Measurements from ENCODE around the gene JCHAIN. TPM values are rescaled to one million over a fixed set of nuclear protein-coding genes. Genes with fewer than 3 reads are reported as not detected.

JCHAIN gene
- total and polyA plus RNA-seq, 2 of the 13 experiments (the other 11 are each of a cell fraction or from before 2014, with no cell fraction given): not detected

DNA sequence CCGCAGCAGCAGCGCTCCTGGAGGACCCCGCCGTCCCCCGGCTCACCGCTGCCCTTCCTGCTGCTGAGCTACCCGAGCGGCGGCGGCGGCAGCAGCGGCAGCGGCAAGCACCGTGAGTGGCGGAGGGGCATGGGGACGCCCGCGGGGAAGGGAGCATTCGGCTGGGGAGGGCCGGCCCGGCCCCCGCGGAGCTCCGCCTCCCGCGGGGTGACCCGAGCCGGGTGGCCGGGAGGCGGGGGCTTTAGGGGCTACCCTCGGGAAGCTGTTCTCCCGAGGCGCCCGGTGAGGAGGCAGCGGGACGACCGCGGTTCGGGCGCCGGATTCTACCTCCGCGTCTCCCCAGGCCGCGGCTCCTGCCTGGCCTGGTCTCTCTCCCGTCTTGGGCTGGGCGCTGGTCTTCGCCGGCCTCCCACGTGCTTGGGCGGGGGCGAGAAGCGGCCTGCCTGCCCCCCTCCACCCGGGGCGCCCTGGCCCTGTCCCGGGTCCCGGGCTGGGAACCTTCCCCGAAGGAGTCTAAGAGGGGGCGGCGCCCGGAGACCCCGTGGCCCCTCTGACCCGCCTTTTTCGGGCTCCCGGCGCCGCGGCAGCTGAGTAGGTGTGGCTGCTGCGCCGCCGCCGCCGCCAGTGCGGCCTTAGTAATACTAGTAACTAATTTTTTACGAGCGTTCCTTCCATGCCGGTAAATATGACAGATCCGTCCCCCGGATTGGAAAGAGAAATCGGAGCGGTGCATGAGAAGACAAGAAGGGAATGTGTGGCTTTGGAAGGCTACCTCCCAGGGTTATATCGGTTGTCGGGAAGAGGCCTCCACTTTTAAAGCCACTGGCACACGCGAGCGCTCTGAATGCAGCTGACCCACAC, 39.1 kb upstream of the JCHAIN start (continued):
- no peak for TF ChIP-seq HNF4G (IDR thresholded peaks at IDR 0.05; ENCODE audit: borderline replicate concordance, low read depth, low read length)
- TF ChIP-seq HNF4G (CRISPR knock-in tag; IDR thresholded peaks at IDR 0.05; ENCODE audit: borderline replicate concordance, low read depth): 0 out of 2 replicates have a peak, but pooled peaks have one; percentile 33
- TF ChIP-seq, protein P1, sequence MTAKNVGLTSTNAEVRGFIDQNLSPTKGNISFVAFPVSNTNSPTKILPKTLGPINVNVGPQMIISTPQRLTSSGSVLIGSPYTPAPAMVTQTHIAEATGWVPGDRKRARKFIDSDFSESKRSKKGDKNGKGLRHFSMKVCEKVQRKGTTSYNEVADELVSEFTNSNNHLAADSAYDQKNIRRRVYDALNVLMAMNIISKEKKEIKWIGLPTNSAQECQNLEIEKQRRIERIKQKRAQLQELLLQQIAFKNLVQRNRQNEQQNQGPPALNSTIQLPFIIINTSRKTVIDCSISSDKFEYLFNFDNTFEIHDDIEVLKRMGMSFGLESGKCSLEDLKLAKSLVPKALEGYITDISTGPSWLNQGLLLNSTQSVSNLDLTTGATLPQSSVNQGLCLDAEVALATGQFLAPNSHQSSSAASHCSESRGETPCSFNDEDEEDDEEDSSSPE (CRISPR knock-in tag; IDR thresholded peaks at IDR 0.05): peak; percentile 62; the same call in 1 of the 2 replicates
- no peak for TF ChIP-seq FOXP1 (IDR thresholded peaks at IDR 0.05)
- no peak for TF ChIP-seq FOXP1 (CRISPR knock-in tag; IDR thresholded peaks at IDR 0.05)
- 0 out of 2 replicates have a peak, but pooled peaks have one; percentile 47 for TF ChIP-seq ZFP41 (CRISPR knock-in tag; IDR thresholded peaks at IDR 0.05; ENCODE audit: borderline replicate concordance)
- TF ChIP-seq, protein P2, sequence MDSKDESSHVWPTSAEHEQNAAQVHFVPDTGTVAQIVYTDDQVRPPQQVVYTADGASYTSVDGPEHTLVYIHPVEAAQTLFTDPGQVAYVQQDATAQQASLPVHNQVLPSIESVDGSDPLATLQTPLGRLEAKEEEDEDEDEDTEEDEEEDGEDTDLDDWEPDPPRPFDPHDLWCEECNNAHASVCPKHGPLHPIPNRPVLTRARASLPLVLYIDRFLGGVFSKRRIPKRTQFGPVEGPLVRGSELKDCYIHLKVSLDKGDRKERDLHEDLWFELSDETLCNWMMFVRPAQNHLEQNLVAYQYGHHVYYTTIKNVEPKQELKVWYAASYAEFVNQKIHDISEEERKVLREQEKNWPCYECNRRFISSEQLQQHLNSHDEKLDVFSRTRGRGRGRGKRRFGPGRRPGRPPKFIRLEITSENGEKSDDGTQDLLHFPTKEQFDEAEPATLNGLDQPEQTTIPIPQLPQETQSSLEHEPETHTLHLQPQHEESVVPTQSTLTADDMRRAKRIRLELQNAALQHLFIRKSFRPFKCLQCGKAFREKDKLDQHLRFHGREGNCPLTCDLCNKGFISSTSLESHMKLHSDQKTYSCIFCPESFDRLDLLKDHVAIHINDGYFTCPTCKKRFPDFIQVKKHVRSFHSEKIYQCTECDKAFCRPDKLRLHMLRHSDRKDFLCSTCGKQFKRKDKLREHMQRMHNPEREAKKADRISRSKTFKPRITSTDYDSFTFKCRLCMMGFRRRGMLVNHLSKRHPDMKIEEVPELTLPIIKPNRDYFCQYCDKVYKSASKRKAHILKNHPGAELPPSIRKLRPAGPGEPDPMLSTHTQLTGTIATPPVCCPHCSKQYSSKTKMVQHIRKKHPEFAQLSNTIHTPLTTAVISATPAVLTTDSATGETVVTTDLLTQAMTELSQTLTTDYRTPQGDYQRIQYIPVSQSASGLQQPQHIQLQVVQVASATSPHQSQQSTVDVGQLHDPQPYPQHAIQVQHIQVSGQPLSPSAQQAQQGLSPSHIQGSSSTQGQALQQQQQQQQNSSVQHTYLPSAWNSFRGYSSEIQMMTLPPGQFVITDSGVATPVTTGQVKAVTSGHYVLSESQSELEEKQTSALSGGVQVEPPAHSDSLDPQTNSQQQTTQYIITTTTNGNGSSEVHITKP (CRISPR knock-in tag; IDR thresholded peaks at IDR 0.05; ENCODE audit: low read depth): 0 out of 2 replicates have a peak, but pooled peaks have one; percentile 27
- TF ChIP-seq NAIF1 (CRISPR knock-in tag; IDR thresholded peaks at IDR 0.05; ENCODE audit: borderline replicate concordance): peak; percentile 67; the same call in 1 of the 2 replicates
- TF ChIP-seq, protein P3, sequence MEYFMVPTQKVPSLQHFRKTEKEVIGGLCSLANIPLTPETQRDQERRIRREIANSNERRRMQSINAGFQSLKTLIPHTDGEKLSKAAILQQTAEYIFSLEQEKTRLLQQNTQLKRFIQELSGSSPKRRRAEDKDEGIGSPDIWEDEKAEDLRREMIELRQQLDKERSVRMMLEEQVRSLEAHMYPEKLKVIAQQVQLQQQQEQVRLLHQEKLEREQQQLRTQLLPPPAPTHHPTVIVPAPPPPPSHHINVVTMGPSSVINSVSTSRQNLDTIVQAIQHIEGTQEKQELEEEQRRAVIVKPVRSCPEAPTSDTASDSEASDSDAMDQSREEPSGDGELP (IDR thresholded peaks at IDR 0.05; ENCODE audit: borderline replicate concordance, low read depth): peak; percentile 25; the same call in 1 of the 2 replicates
- TF ChIP-seq EHMT2 (IDR thresholded peaks at IDR 0.05; ENCODE audit: borderline replicate concordance, low read depth, low read length): no peak
- TF ChIP-seq, protein P4, sequence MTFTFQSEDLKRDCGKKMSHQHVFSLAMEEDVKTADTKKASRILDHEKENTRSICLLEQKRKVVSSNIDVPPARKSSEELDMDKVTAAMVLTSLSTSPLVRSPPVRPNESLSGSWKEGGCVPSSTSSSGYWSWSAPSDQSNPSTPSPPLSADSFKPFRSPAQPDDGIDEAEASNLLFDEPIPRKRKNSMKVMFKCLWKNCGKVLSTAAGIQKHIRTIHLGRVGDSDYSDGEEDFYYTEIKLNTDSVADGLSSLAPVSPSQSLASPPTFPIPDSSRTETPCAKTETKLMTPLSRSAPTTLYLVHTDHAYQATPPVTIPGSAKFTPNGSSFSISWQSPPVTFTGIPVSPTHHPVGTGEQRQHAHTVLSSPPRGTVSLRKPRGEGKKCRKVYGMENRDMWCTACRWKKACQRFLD (CRISPR knock-in tag; IDR thresholded peaks at IDR 0.05; ENCODE audit: borderline replicate concordance): no peak
- no peak for TF ChIP-seq THYN1 (CRISPR knock-in tag; IDR thresholded peaks at IDR 0.05; ENCODE audit: borderline replicate concordance, low read depth)
- TF ChIP-seq, protein P5, sequence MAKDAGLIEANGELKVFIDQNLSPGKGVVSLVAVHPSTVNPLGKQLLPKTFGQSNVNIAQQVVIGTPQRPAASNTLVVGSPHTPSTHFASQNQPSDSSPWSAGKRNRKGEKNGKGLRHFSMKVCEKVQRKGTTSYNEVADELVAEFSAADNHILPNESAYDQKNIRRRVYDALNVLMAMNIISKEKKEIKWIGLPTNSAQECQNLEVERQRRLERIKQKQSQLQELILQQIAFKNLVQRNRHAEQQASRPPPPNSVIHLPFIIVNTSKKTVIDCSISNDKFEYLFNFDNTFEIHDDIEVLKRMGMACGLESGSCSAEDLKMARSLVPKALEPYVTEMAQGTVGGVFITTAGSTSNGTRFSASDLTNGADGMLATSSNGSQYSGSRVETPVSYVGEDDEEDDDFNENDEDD (CRISPR knock-in tag; IDR thresholded peaks at IDR 0.05; ENCODE audit: borderline replicate concordance): peak; percentile 73
- TF ChIP-seq, protein P6, sequence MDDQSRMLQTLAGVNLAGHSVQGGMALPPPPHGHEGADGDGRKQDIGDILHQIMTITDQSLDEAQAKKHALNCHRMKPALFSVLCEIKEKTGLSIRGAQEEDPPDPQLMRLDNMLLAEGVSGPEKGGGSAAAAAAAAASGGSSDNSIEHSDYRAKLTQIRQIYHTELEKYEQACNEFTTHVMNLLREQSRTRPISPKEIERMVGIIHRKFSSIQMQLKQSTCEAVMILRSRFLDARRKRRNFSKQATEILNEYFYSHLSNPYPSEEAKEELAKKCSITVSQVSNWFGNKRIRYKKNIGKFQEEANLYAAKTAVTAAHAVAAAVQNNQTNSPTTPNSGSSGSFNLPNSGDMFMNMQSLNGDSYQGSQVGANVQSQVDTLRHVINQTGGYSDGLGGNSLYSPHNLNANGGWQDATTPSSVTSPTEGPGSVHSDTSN (CRISPR knock-in tag; IDR thresholded peaks at IDR 0.05; ENCODE audit: borderline replicate concordance): 0 out of 2 replicates have a peak, but pooled peaks have one; percentile 47
- no peak for TF ChIP-seq HNRNPL (IDR thresholded peaks at IDR 0.05; ENCODE audit: low read depth, low read length)
- peak; percentile 66; the same call in 1 of the 2 replicates for TF ChIP-seq KAT8 (CRISPR knock-in tag; IDR thresholded peaks at IDR 0.05)
- no peak for TF ChIP-seq RORA (CRISPR knock-in tag; IDR thresholded peaks at IDR 0.05)
- TF ChIP-seq ZNF263 (CRISPR knock-in tag; IDR thresholded peaks at IDR 0.05): no peak
